Thoracic aorta (tissue), 2 donors: ENCODE data around the gene ZNF600. TPM values are rescaled to one million over a fixed set of nuclear protein-coding genes. Genes with fewer than 3 reads are reported as not detected.
"Not testable (repeated sequence)": the region's sequence is repeated elsewhere in the genome, so short reads cannot be mapped to it uniquely, and the experiment has no call there.

Experiments used
- ATAC-seq: fragments of 150-250 bp; one replicate; pipeline ENCODE4 v1.8.0; 2017; ENCODE audit warnings: low read depth; ENCODE audit not compliant: insufficient number of reproducible peaks, low FRiP score
- DNase-seq: peaks from one replicate; pipeline ENCODE4 v3.0.0-alpha.2; 2020; ENCODE audit warnings: low spot score
- H3K27ac ChIP-seq, 2 donors: fragments of 200-600 bp; sonication (generic); 1 replicate in 1 of 2; 2 replicates in 1 of 2; pipeline ENCODE4 v1.5.1; 2016; ENCODE audit warnings: mild to moderate bottlenecking in 2 of 2, moderate library complexity in 2 of 2
- H3K27me3 ChIP-seq: fragments of 200-600 bp; sonication (generic); replicated peaks from 2 replicates; pipeline ENCODE4 v1.6.0; 2016; ENCODE audit warnings: mild to moderate bottlenecking; ENCODE audit not compliant: insufficient read depth
- H3K36me3 ChIP-seq: fragments of 200-600 bp; sonication (generic); one replicate; pipeline ENCODE4 v1.5.1; 2016
- H3K4me1 ChIP-seq, 2 donors: fragments of 200-600 bp; sonication (generic); 1 replicate in 1 of 2; 2 replicates in 1 of 2; pipeline versions ENCODE4 v1.5.1 to v1.6.0; 2016; ENCODE audit warnings: low read depth in 2 of 2, mild to moderate bottlenecking in 1 of 2; ENCODE audit not compliant: control insufficient read depth in 1 of 2
- H3K4me3 ChIP-seq: fragments of 200-600 bp; sonication (generic); 2 replicates; pipeline ENCODE4 v1.5.1; 2016; ENCODE audit warnings: mild to moderate bottlenecking
- H3K9me3 ChIP-seq: fragments of 200-600 bp; sonication (generic); 2 replicates; pipeline ENCODE4 v1.5.1; 2016
- CTCF ChIP-seq: fragments of 200-600 bp; sonication (generic); IDR thresholded peaks from one replicate; pipeline ENCODE4 v1.5.1; 2019; ENCODE audit warnings: antibody characterized with exemption
- total RNA-seq, 2 donors: library from RNA; depleted of rRNA; stranded (reverse); fragments of >200 nt; gene quantifications; one replicate each; pipeline versions ENCODE4 v1.1.0 to v1.2.3, GENCODE V29; 2016

ZNF600 gene
- total RNA-seq, 2 donors from 2014 or later: 10.4 to 15.2 TPM

- DNase-seq: peak; percentile 92
- TF ChIP-seq CTCF: peak; percentile 66
- peak; percentile 98 for ATAC-seq
Measured at GRCh38 chr19:52734893-52735661, 51.5 kb downstream of the ZNF600 start, which contains the start of gene ZNF611. Gene ZNF611, minus strand, starts transcription at chr19:52735044. Its CDS starts 19,150 bp downstream, at chr19:52715894.

GRCh38 chr19:52734331-52734892 lies 52.2 kb downstream of the ZNF600 start:
- Histone ChIP-seq H3K36me3 (no peaks in the 10 kb centered on the region), H3K4me3 (peak overlapping the region; percentile 78), H3K27ac (peak overlapping the region; percentile 84 to 91), H3K9me3 (no peaks in the 10 kb centered on the region), H3K27me3 (no peaks in the 10 kb centered on the region), H3K4me1 (peaks cover 7 to 20% of the 10 kb centered on the region in 2 donors)
- DNase-seq (no peak), ATAC-seq (no peak)
- TF ChIP-seq CTCF: no peak

More at GRCh38 chr19:52734893-52735661, 51.5 kb downstream of the ZNF600 start, which contains the start of gene ZNF611:
- peak within 1 kb of the TSS; percentile 84 to 91 for H3K27ac ChIP-seq
- peaks cover 7 to 20% of the 10 kb centered on the region in 2 donors for H3K4me1 ChIP-seq
- peak within 1 kb of the TSS; percentile 78 for H3K4me3 ChIP-seq
- H3K27me3 ChIP-seq: no peaks in the 10 kb centered on the region
- no peaks in the 10 kb centered on the region for H3K9me3 ChIP-seq
- H3K36me3 ChIP-seq: no peaks in the 10 kb centered on the region

GRCh38 chr19:52726051-52726450 lies 60.5 kb downstream of the ZNF600 start:
- ATAC-seq, DNase-seq, H3K4me1 ChIP-seq, H3K27ac ChIP-seq, H3K4me3 ChIP-seq, H3K27me3 ChIP-seq, H3K9me3 ChIP-seq: not testable (repeated sequence)
- peaks cover 16% of the 10 kb centered on the region for H3K36me3 ChIP-seq

GRCh38 chr19:52725528-52725961 lies 61.0 kb downstream of the ZNF600 start:
- Histone ChIP-seq H3K9me3 (no peaks in the 10 kb centered on the region), H3K27me3 (no peaks in the 10 kb centered on the region), H3K27ac (no peak overlapping the region), H3K4me1 (no peaks in the 10 kb centered on the region), H3K36me3 (peaks cover 20% of the 10 kb centered on the region), H3K4me3 (no peak overlapping the region)
- no peak for TF ChIP-seq CTCF
- ATAC-seq (no peak), DNase-seq (no peak)

- DNase-seq (no peak), ATAC-seq (no peak)
- Histone ChIP-seq H3K27me3 (no peaks in the 10 kb centered on the region), H3K4me3 (no peak overlapping the region), H3K9me3 (no peaks in the 10 kb centered on the region), H3K36me3 (peaks cover 21% of the 10 kb centered on the region), H3K4me1 (no peaks in the 10 kb centered on the region), H3K27ac (no peak overlapping the region)
- no peak for TF ChIP-seq CTCF
Measured at GRCh38 chr19:52724701-52725514, 61.7 kb downstream of the ZNF600 start.

GRCh38 chr19:52723907-52724598 lies 62.5 kb downstream of the ZNF600 start:
- not testable (repeated sequence) for H3K27me3 ChIP-seq, H3K27ac ChIP-seq, H3K9me3 ChIP-seq, ATAC-seq, H3K4me1 ChIP-seq, H3K4me3 ChIP-seq, DNase-seq
- H3K36me3 ChIP-seq: peaks cover 21% of the 10 kb centered on the region
